Keratinocyte (primary cell): ENCODE data around the gene RAPGEFL1.

ENCODE experiments used
- CTCF ChIP-seq, 3 experiments: IDR thresholded peaks in 1 of 3; conservative IDR thresholded peaks in 1 of 3; optimal IDR thresholded peaks in 1 of 3; 2 replicates in 2 of 3; 3 replicates in 1 of 3; pipeline versions ENCODE3 to v1.5.1; 2011; ENCODE audit warnings: low read length in 3 of 3, mild to moderate bottlenecking in 3 of 3, moderate library complexity in 2 of 3, control low read depth in 1 of 3, inconsistent platforms in 1 of 3; ENCODE audit not compliant: insufficient read depth in 2 of 3; ENCODE audit errors: extremely low read depth in 1 of 3
- EZH2 ChIP-seq: IDR thresholded peaks from one replicate; pipeline ENCODE4 v1.6.1; 2012; ENCODE audit warnings: inconsistent platforms, mild to moderate bottlenecking, low read length, moderate library complexity

GRCh38 chr17:40148527-40148926, 28.7 kb upstream of the RAPGEFL1 start:
- TF ChIP-seq CTCF (optimal IDR thresholded peaks at IDR 0.05 in 1 of 3, IDR thresholded peaks at IDR 0.05 in 1 of 3, conservative IDR thresholded peaks at IDR 0.05 in 1 of 3; ENCODE audit: extremely low read depth in 1 of 3, insufficient read depth in 2 of 3, low read length in 3 of 3) (no peak), EZH2 (no peak)
